ENCODE results near the gene SULT2B1.

SULT2B1 gene

DNA sequence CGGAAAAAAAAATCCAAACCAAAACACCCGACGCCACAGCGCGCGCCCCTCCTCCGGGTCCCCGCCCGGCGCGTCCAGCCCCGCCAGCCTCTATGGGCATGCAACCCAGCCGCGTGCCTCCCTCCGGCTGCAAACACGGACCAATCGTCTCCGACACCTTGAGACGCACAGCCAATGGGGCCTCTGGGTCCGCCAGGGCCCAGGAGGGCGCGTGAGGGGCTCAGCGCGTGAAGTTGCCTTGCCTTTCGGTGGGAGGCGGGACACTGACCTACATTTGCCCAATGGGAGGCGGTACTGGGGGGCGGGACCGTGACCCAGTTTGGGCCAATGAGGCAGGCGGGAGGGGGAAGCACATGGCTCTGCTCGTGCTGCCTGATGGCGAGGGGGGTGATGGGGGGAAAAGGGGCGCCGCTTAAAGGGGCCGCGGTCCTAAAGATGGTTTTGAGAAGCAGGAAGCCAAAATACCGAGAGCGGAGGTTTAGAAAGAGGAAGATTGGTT lies 85.5 kb downstream of the SULT2B1 start:
- DNase-seq: peak; percentile 98

GRCh38 chr19:48637948-48638830 lies 86.2 kb downstream of the SULT2B1 start:
- peak; percentile 87 for DNase-seq

- DNase-seq: no peak
These were observed 86.9 kb downstream of the SULT2B1 start for GRCh38 chr19:48638831-48639381.

- DNase-seq: no peak
These were observed 87.8 kb downstream of the SULT2B1 start for GRCh38 chr19:48639483-48640375.

DNA sequence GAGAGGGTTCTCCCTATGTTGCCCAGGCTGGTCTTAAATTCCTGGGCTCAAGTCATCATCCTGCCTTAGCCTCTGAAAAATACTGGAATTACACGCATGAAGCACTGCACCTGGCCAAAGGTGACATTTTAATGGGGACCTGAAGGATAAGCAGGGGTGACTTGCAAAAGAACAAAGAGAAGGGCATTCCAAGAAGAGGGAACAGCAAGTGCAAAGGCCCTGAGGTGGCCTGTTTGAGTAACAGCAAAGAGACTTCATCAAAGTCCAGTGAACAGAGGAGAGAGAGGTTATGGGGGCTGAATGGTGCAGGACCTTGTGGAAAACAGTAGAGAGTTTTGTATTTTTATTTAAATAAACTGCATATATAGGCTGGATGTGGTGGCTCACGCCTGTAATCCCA lies 89.9 kb downstream of the SULT2B1 start:
- no peak for DNase-seq

- DNase-seq: no peak
These were observed 90.9 kb downstream of the SULT2B1 start for GRCh38 chr19:48642862-48643261.

- no peak for DNase-seq
These were observed 92.4 kb downstream of the SULT2B1 start for GRCh38 chr19:48644355-48644754.

DNA sequence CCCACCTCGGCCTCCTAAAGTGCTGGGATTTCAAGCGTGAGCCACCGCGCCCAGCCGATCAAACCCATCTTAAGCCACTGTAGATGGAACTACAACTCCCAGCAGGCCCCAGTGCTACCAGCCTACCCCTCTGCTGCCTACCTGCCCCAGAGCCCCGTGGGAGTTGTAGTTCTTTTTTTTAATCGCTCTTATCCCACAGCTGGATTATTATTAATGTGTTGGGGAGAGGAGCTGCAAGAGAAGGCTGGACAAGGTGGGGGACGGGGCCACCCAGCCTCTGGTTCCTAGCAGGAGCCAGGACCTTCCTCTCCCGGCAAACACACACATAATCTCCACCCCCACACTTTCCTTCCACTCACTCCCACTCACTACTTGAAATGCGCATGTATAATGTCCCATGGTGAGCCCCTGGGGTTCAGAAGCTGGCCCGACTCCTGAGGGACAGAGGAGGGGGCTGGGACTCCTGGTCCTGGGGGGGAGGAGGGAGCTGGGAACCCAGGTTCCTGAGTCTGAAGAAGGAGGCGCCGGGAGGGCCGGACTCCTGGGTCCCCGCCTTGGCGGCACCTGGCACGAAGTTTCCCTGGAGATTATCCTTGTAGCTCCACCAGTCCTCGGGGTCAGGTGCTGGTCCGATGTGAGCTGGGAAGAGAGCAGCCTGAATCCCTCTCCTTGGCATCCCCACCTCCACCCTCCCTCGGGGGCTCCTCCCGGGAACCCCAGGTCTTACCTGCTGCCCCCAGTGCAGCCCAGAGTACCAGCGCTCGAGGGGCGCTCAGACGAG lies 93.1 kb downstream of the SULT2B1 start:
- DNase-seq: peak; percentile 80

- DNase-seq: peak; percentile 56
These were observed 93.6 kb downstream of the SULT2B1 start for GRCh38 chr19:48645620-48646000.

DNA sequence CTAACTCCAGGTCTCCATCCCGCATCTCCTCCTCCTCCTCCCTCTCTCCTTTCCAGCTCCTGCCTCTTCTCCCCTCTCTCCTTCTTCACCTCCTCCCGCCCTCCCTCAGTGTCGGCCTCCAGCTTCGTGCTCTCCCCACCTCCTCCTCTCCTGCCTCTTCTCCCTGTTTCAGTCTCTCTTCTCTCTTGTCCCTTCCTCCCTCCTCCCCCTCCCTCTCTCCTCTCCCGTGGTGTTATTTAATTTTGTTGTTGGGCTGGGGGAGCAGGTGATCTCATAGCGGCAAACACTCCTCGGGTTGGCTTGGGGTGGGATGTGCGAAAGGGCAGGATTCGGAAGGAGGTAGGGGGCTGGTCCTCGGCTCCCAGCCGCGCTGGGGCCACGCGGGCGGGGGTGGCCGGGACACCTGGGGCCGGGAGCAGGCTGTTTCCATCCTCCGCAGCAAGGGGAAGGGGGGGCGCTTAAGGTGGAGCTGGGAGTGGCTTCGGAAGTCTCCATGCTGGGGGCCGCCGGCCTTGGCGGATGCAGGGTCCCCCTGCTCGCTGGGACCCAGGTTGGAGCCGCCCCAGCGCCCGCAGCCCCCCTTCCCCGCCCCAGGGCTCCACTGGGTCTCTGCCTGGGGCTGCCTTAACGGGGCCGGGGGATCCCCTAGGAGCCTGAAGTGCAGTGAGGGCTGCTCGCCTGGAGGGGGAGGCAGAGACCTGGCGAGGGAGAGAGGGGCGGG lies 94.2 kb downstream of the SULT2B1 start, which contains the start of gene CA11:
Gene CA11 (minus strand): TSS at position 187 of the 721 bp plus-strand sequence. CDS start 555 bp downstream, outside the sequence.
- peak; percentile 81 for DNase-seq

DNA sequence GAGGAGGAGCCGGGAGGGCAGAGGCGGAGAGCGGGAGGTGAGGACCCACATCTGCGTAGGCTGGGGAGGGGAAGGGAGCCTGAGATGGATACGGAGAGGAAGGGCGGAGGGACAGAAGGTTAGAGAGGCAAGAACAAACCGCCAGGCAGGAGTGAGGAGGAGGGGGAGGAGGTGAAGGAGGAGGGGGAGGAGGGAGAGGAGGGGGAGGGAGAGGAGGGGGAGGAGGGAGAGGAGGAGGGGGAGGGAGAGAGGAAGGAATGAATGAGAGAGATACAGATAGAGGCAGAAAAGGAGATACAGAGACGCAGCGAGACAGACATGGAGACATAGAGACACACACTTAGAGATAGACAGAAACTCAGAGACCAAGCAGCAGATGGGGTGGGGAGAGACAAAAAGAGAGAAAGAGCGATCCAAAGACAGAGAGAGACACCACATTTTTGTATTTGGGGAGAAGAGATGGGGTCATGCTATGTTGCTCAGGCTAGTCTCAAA lies 94.8 kb downstream of the SULT2B1 start:
- DNase-seq: peak; percentile 92

DNA sequence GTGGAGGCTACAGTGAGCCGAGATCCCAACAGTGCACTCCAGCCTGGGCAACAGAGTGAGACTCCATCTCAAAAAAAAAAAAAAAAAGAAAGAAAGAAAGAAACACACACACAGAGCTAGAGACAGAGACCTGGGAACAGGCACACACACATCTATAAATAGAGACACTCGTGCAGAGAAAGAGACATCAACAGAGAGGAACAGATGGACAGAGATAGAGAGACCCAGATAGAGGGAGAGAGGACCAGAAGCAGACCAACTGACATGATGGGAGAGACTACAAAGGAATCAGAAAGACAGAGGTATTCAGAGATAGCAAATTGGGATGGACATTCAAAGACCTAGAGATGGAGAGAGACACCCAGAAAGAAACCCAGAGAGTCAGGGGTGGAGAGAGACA lies 96.2 kb downstream of the SULT2B1 start:
- no peak for DNase-seq
